Amygdala (tissue), 56 donors: ENCODE measurements around the gene TBXA2R.

Experiments
- DNase-seq, 56 donors: peaks; one replicate each; lab custom pipeline; 2025; lab: John Stamatoyannopoulos, UW

Gene TBXA2R

GRCh38 chr19:3608079-3608641, 1.5 kb upstream of the TBXA2R start:
- DNase-seq: no peak

- DNase-seq: no peak
Measured at GRCh38 chr19:3607303-3608078, 816 bp upstream of the TBXA2R start.

GRCh38 chr19:3606174-3606689, 443 bp downstream of the TBXA2R start:
- peak in 1 of 56 donors; percentile 45 for DNase-seq

- DNase-seq: no peak
Measured at GRCh38 chr19:3605770-3606169, 905 bp downstream of the TBXA2R start.

GRCh38 chr19:3605361-3605760, 1.3 kb downstream of the TBXA2R start:
- no peak for DNase-seq

- DNase-seq: no peak
Measured at GRCh38 chr19:3604987-3605343, 1.7 kb downstream of the TBXA2R start.

- DNase-seq: no peak
Measured at GRCh38 chr19:3604227-3604986, 2.3 kb downstream of the TBXA2R start.

- DNase-seq: no peak
Measured at GRCh38 chr19:3603121-3603811, 3.4 kb downstream of the TBXA2R start.

GRCh38 chr19:3601021-3601420, 5.7 kb downstream of the TBXA2R start:
- DNase-seq: no peak

- no peak for DNase-seq
Measured at GRCh38 chr19:3599776-3600187, 6.9 kb downstream of the TBXA2R start.

- no peak for DNase-seq
Measured at GRCh38 chr19:3595521-3596061, 11.1 kb downstream of the TBXA2R start.

- DNase-seq: no peak
Measured at GRCh38 chr19:3593156-3593555, 13.5 kb downstream of the TBXA2R start.

GRCh38 chr19:3591876-3592613, 14.6 kb downstream of the TBXA2R start:
- no peak for DNase-seq

GRCh38 chr19:3590991-3591659, 15.6 kb downstream of the TBXA2R start:
- DNase-seq: no peak

GRCh38 chr19:3589949-3590348, 16.7 kb downstream of the TBXA2R start:
- DNase-seq: no peak

GRCh38 chr19:3589439-3589838, 17.2 kb downstream of the TBXA2R start:
- DNase-seq: no peak

GRCh38 chr19:3586707-3587346, 19.8 kb downstream of the TBXA2R start:
- DNase-seq: no peak

- DNase-seq: no peak
Measured at GRCh38 chr19:3586127-3586626, 20.5 kb downstream of the TBXA2R start.
